HG03039 (cell line): ENCODE results near the gene VAPA.

Experiments used
- ATAC-seq: cut with Tn5 transposase; IDR thresholded peaks from one replicate; pipeline ENCODE4 v1.9.1; 2021; ENCODE audit warnings: mild to moderate bottlenecking, moderate library complexity; ENCODE audit not compliant: unreplicated experiment

VAPA gene

DNA sequence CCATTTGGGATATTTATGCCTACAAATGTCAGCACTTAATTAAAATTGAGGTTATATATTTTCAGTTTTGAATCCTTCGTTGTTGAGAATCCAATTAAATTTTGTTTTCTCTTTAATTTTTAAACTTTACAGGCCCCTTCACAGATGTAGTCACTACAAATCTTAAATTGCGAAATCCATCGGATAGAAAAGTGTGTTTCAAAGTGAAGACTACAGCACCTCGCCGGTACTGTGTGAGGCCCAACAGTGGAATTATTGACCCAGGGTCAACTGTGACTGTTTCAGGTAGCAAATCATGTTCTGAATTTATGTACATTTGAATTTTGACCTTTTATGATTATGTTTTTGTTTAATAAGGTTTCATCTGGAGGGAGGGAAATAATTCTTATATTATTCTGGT, 17.9 kb downstream of the VAPA start:
- ATAC-seq: no peak

DNA sequence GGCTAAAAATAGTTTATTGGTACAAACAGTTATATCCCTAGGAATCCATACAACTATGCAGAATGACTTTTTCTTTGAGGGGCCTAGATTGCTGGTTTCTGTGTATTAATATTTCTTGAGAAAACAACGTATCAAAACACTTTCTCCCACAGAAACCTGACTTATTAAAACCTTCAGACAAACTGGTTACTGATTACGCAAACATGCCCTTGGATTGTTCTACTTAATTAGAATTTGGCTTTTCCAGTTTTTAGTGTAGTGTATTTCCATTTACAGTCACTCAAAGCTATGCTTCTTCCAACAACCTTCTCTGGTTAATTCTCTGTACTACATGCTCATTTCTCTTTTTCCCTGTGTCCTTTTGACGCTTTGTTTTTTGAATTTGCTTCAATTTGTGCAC, 20.0 kb downstream of the VAPA start:
- ATAC-seq: no peak

DNA sequence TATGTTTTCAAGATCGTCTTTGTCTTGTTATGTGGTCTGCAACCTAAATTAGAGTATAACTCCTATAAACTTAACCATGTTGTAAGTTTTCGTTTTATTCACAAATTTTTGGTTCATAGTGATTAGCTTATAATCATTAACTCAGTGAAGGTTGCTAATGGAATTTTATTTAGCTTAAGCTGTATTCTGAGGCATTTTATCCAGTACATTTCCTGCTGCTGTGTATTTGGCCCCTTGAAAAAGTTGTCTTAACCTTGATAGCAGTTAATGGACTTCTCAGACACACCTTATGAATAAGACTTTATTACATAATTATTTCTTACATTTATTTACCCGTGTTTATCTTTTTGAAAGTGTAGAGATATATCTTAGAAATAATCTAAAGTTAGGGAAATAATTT, 20.5 kb downstream of the VAPA start:
- ATAC-seq: no peak

DNA sequence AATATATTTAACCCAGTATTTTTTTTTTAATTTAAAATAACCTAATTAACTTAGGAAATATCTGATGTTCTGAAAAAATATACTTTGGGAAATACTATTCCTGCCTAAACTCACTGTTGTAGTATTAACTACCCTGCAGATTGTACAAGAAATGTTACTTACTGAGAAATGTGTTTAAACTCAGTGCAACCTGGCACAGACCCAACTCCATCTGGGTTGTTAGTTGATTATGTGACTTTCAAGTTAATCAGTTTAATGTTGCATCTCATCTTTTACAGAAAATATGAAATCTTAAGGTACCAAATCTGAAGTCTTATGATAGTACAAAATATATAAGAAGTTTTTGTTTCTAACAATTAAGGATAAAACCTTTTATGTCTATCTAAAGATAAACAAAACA, 27.3 kb downstream of the VAPA start:
- ATAC-seq: no peak

DNA sequence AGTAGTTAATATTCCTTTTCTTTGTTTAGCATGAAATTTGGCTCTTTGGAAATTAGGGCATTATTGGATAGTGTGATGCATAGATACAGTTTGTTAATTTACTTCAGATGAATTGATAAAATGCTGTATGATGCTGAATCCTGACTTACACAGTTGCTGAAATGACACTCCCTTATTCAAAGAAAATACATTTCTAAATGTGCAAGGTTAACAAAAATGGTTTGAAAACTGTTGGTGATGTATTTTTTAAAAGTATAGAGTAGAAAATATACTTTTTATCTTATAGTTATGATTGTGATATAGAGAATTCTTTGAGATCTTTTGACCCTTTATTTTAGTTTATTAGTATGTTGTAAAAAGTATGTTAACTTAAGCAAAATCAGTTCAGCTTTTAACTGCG, 27.8 kb downstream of the VAPA start:
- no peak for ATAC-seq

DNA sequence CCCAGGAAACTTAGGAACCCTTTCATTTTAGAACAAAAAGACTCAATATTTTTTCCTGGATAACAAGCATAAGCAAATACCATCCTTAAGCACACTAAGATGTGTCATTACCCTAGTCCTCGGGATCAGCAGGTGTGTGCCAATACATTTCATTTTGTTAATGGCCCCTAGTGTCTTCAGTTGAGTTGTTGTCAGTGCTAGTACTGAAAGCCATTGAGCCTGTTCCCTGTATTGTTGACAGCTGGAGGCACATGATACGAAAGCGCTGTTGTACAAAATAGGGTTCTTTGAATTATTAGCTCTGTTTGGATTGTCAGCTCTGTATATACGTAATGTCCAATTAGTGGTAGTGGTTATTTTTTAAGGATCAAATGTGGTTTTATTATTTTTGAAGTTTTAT, 29.5 kb downstream of the VAPA start:
- ATAC-seq: no peak

DNA sequence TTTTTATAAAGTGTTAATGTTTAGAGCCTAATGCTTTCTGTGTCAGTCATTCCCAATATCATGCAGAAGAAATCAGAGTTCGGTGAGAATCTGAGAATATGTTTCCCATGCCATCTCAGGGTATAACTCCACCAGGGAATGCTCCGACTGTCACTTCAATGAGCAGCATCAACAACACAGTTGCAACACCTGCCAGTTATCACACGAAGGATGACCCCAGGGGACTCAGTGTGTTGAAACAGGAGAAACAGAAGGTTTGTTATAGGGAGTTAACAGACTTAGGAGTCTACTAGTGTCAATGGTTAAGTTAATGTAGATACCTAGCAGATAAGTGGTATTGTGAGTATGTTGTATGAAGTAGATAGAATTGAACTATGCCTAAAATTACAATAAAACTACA, 31.0 kb downstream of the VAPA start:
- ATAC-seq: no peak

DNA sequence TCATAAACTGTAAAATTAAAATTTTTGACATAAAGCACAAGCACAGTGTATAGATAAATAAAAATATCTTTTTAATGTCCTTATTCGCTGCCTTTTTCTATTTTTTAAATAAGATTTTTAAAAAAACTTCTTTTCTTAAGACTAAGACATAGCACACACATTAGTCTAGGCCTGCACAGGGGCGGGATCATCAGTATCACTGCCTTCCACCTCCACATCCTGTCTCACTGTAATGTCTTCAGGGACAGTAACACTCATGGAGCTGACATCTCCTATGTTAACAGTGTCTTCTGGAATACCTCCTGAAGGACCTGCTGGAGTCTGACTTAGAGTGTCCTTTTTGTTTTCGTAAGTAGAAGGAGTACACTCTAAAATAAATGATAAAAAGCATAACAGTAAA, 33.0 kb downstream of the VAPA start:
- ATAC-seq: no peak

DNA sequence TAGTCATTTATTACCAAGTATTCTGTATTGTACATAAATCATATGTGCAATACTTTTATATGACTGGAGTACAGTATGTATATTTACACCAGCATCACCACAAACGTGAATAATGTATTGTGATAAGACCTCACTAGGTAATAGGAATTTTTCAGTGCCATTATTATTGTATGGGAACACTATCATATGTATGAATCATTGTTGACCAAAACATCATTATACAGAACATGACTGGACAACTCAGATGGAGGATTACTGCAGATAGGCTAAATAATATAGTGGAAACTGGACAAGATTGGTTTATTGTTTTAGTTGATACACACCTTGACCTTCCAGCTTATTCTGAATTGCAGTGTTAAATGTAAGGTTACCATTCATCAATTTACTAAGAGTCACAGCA, 33.4 kb downstream of the VAPA start:
- ATAC-seq: no peak

DNA sequence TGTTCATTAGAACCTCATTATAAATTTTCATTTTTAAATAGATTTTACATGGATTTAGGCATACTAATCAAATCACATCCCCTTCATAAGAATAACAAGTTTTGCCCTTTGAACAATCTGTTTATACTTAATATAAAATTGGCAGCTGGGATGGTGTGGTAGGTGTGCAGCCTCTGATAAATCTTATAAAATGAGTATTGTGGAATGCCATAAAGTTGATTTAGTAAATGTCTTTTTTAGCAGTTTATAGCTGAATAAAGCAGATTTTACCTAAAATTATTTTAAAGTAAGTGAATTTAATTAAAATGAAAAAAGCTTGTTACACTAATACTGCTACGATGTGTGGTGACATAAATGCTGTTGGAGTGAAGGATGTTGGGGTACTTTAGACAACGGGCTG, 35.5 kb downstream of the VAPA start:
- ATAC-seq: no peak

DNA sequence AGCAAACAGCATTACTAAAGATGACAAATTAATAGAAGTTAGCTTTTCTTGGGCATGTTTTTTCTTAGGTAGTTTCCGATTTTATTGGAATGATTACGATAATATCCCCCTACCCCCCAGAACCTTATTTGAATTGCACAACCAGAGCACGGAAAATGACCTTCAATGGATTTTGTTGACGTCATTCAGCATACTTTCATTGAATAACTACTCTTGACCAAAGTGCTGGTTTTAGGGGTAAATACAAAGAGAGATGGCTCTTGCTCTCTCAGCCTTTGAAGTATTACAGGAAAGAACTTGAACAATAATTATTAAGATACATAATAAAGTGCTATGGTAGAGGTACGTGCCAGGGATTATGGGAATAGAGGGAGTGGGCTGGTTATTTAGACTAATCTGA, 36.0 kb downstream of the VAPA start:
- ATAC-seq: no peak

DNA sequence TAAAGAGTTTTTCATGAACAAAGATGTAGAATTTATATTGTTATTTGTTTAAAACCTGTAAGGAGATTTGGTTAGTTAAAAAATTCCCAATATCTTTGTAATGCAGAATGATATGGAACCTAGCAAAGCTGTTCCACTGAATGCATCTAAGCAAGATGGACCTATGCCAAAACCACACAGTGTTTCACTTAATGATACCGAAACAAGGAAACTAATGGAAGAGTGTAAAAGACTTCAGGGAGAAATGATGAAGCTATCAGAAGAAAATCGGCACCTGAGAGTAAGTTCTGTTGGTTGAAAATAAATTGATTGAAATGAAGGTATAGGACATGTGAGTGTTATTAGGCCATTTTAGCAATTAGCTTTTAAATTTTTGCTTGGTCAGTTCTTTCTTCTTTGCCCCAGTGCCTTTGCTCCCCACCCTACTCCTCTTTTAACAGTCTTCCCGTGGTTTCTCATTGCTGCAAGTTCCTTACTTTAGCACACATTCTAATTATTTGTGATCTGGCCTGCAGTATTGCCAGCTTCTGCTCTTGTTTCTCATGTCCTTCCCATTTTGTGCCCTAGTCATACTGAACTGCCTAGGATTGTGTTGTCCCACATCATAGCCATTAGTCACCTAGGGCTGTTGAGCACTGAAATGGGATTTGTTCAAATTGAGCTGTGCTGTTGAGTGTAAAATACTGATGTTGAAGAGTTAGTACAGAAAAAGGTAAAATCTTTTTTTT, 36.6 kb downstream of the VAPA start:
- ATAC-seq: no peak

DNA sequence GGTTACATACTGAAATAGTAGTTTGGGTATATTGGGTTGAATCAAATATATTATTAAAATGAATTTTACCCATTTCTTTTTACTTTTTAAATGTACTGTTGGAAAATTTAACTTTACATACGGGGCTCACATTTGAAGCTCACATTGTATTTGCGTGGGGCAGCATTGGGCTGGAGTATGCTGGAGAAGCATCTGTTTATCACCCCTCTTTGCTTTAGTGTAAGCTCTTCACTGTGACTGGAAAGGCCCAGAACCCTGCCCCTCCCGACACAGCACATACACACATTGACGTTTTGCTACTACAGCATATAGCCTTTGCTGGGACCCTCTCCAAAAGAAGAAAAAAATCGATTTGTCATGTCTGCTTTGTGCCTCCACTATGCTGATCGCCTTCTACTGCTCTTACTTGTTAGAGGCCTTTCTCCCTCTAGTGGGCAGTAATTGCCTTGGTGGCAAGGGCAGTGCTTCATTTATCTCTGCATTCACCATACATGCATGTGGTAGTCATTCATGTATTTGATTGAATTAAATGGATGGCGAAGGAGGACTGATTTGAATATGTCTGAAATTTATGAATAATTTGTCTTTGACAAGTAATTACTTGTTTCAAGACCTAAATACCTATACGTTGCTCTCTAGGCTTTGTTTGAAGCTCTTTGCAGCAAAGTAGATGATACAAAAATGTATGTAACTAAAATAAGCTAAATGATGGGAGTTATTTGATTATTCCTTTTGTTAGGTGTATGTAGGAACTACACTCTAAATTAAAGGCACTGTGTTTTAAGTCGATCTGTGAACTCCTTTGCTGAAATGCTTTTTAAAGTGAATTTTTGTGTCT, 37.4 kb downstream of the VAPA start:
- no peak for ATAC-seq

DNA sequence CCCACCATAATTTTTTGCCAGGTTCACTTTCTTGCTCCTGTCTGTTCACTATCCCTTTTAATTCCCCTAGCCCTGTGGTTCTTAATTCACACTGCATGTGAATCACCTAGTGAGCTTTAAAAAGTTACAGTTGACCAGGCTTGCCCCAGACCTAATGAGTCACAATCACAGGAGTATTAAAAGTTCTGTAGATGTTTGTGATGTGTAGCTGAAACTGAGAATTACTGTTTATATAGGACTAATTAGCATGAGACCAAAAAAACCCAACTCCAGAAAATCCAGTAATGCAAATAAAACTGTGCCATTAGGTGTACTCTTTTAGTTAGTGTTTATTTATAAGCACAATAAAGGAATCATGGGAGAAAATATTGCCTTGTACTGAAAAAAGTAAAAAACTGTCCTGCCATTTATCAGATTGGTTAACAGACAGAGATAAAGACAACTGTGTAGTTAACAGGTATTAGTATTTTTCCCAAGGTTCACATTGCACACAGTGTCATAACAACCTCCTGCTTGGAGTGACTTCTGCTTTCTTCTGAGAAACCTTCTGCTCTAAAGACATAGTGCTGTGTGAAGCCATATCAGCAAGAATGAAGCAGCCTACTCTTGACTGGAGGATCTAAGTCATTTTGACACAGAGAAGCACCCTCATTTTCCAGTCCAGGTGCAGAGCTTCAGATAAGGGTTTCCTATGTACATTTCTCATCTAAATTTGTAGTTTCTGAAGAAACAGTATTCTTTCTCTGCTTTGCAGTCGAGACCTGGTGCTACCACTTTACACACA, 39.0 kb downstream of the VAPA start:
- ATAC-seq: no peak

DNA sequence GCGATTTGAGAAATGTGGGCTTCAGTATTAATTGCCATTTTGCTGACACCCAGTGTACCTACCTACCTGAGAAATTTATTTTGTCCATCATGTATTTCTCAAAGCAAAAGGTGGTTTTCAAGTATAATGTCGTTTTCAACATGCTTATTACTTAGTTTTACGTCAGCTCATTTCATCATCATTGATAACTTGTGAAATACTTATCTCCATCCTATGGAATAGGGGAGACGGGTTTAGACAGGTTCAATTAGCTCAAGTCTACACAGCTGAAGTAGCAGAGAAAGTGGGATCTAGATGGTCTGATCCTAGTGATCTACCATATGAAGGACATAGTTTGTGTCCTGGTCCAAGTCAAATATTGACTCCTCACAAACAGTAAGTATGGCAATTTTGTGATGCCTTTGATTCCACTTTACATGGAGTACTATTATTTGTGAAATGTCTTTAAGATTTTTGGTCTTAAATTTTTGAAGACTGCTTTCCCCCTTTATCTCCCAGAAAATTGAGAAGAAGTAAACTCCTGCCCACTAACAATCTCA, 45.1 kb downstream of the VAPA start:
- ATAC-seq: no peak

DNA sequence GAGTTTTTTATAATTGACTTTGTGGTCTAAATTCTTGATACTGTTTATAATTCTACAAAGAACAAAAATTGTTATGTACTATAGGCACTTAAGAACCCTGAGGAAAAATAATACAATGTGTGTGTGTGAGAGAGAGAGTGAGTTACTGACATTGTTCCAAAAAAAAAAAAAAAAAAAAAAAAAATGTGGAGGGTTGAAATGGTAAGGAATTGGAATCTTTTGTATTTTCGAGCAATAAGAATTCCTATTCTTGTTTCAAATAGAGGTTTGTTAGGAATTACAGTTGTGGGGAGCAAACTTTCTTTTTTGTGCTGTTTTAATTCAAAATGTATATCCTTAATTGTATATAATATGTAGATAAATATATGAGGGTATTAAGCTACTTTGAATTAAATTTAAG, 45.7 kb downstream of the VAPA start:
- no peak for ATAC-seq

DNA sequence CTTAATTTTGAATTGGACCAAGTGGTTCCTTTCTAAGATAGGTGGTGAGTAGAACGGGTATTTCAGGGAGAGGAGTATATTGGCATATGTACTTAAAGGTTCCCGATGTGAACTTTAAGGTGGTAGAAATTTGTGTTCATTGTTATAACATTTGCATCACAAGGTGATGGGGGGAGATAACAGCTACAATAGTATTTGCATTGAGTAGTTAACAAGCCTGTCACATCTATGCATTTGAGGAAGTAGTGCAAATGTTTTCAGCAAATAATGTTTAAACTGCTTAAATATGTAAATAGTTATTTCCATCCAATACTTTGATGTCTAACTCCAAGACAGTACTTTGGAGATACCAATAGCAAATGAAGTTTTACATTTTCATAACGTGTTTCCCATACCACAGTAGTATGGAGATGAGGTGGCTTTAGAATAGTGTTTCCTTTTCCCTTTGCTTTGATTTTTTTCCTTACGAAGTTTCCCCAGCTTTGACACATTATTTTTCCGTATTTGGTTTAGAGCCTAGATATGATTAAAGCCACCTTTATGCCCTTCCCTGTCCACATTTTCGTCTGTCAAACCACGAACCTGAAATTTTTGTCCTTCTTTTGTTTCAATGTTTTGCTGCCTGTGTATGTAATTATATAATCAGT, 46.6 kb downstream of the VAPA start:
- no peak for ATAC-seq

DNA sequence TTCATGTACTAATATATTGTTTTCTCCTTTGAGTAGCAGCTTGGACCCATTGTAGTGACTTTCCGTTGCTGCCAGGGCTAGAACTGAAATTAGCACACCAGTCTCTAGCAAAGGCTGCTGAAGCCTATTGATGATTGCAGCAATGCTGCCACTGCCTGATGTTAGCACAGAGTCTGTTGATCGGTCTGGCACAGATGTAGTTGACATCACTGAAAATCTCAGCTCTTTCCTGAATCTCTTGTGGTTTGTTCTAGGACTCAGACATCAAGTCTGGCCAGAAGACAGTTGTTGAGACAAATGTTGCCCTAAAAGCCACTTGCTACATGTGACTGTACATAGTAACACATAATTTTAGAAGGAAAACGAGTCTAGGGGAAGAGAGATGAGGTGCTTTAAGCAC, 47.2 kb downstream of the VAPA start:
- ATAC-seq: no peak

DNA sequence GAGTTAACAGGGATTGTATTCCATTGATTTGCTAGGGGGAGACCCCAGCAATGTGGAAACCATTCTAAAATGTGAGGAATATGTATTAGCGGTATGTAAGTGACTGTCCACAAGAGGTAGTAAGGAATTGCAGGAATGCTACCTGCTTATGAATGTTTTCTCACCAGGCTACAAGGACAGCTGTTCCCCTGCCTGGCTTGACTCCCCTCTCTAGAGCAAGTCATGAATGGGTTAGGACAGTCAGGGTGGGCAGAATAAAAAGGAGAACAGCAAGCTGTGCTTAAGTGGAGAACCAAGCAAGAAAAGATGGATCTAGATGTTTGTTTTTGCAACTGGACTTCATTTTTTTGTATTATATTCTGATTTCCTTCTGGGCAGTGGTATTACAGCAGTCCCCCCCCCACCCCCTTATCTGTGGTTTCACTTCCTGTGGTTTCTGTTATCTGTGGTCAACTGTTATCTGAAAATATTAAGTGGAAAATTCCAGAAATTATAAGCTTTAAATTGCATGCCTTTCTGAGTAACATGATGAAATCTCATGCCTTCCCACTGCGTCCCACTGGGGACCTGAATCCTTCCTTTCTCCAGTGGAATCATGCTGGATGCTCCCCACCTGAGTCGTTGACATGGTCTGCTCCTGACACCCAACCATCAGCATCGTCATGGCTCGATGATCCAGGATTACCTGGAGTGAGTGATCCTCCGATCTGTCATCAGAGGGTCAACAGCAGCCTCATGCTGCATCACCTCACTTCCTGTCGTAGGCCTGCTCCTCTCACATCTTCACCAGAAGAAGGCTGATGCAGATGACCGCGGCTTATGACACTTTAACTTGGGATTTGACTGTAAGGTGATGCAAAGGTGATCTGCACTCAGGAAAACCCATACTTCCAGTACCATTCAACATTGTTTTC, 52.2 kb downstream of the VAPA start:
- ATAC-seq: no peak
